Fibroblast of skin of scalp (primary cell): ENCODE results near the gene AUTS2.
A peak's percentile ranks its signal among the peaks of the same experiment; 100 is the strongest.

Experiments
- DNase-seq: peaks from one replicate; pipeline ENCODE4 v3.0.0-alpha.2; 2013

The AUTS2 gene

DNA sequence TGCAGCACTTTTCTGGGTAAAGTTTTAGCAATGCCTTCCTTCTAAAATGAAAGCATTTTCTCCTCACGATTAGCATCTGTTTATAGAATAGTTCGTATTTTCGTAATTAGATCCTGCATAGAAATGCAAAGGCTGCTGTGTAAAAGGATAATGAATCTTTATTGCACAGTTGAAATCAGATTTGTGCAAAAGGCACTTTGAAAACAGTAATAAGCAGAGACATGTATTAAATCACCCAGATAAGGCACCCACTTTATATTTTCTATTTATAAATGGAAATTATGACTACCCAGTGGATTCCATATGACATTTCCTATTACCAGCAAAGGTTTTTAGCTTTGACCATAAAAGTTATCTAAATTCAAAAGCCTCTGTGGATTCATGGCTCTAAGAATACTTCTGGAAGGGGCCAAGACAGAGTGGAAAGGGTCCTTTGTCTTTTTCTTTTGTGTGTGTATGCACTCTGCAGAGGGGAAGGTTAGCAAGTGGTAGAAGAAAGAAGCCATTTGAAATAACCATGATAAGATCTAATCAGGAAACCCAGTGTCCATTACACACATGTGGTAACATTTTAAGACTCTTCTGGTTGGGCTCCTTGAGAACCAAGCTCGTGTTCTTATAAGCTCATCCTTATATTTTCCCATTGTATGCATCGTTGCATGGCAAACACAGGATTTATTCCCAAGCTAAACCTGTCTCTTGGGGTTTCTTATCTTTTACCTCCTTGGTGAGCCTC, 612.1 kb downstream of the AUTS2 start:
- no peak for DNase-seq

DNA sequence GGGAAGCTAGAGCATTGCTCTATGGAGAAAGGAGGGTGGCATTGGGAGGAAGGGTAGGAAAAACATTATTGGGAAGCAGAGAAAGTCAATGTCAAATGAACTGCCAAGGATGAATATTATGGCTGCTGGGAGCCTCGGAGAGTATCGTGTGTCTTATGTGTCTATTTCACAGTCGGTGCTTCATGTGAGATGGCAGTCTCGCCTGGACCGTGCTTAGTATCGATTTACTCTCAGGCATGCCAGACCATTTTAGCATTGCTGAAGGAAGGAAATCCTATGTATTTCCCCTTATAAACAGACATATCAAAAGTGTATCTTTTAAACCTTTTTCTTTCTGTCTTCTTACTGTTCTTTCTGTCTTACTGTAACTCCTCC, 612.6 kb downstream of the AUTS2 start:
- DNase-seq = no peak

DNA sequence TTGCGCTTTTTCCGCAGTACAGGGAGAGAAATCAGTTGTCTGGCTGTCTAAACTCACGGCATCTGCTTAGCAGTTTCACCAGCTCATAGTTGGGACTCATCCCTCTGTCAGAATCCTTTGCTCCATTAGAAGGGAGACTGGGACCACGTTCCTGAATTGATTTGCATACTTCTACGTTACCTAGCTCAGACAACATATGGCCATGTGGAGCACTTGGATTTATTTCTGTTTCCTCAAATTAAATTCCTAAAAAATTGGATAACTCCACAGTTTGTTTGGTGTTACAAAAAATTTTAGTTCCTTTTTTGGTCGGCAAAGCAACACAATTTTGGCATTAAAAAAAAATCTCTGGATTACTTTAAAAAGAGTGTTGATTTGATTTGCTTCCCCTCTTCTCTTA, 614.0 kb downstream of the AUTS2 start:
- DNase-seq = no peak

DNA sequence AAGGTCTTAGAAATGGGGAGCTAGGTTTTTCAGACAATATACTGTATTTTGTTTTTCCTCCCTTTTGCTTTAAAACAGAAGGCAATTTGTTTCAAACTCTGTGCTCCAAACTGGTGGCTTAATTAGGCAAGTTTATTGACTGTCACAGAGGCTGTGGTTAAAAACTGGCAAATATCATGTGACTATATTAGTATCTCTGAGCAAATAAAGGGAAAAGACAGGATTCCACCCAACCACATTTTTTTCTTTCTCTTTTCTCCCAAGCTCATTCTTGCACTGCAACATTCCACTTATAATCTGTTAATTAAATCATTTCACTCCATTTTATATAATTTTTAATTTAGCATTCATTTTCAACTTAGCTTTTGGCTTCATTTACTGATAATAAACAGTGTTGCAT, 615.8 kb downstream of the AUTS2 start:
- DNase-seq = no peak

DNA sequence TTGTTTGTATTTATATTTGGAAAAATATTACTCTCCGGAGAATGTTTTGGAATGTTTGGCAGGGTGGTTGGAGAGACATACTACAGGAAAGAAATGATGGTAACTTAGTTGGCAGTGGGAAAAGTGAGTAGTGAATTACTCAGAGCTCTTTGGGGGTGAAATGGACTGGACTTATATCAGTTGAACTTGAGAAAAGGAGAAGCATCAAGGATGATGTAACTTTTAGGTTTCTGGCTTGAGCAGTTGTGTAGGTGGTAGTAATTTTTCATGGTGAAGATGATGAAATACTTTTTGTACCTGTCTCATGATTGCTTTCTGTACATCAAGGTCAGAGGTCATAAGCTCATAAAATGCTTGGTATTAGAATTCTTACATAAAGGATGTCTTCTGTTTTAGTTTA, 617.2 kb downstream of the AUTS2 start:
- DNase-seq = peak; percentile 63

DNA sequence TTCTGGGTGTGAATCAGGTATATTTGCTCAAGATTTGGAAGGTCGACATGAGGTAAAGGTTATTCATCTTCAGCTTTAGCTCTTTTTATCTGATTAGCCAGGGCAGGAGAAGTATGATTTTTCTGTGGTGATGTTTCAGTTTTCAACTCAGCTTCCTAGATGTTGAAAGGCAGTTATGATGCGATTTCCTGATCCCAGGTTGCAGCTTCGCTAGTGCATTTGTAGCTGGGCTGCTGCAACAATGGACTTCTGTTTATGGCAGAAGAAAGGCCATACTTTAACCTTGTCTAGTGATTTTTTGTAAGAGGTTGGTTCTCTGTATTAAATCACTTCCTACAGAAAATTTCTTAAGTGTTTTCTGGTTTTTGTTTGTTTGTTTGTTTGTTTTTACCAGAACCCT, 619.3 kb downstream of the AUTS2 start:
- no peak for DNase-seq

DNA sequence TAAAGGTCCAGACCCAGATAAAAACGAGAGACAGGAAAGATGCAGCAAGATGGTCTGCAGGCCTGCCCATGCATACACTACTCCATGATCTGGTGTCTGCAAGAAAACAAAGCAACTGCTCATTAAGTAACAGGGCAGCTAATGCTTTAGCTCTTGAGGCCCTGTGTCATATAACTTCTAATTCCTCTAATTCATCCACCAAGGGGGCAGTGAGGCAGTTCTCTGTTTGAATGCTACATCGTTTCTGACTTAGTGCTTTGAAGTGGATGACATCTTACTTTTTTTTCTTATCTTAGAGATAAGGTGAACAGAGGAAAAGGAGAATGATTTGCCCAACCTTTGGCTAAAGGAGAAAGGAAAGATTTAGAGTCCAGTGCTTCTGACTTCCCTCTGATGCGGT, 619.7 kb downstream of the AUTS2 start:
- DNase-seq = no peak

DNA sequence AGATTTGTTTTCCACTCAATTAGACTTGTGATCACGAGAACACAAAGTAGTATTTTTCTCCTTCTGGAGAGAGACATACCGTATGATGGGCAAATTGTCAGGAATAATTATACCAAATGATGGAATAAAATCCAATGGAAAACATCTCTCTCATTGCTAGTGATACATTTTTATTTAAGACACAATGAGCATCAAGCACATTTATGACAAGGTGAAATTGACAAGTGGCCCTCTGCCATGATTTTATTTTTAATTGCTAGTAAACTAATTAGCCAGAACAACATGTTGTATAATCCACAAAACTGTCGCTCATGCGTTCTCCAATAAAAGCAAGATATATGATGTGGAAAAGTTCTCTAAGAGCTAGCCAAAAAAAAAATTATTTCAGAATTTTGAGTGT, 620.8 kb downstream of the AUTS2 start:
- no peak for DNase-seq

DNA sequence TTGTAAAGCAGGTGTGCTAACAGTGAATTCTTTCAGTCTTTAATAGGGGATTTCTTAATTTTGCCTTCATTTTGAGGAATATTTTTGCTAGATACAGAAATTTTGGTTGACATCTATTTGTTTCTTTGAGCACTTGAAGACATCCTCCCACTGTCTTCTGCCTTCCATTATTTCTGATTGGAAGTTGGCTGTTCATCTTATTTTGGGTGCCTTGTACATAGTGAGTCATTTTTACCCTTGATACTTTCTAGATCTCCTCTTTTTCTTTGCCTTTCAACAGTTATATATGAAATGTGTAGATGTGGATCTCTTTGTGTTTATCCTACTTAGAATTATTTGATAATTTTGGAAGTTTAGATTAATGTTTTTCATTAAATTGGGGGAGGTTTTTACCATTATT, 631.0 kb downstream of the AUTS2 start:
- DNase-seq = no peak

DNA sequence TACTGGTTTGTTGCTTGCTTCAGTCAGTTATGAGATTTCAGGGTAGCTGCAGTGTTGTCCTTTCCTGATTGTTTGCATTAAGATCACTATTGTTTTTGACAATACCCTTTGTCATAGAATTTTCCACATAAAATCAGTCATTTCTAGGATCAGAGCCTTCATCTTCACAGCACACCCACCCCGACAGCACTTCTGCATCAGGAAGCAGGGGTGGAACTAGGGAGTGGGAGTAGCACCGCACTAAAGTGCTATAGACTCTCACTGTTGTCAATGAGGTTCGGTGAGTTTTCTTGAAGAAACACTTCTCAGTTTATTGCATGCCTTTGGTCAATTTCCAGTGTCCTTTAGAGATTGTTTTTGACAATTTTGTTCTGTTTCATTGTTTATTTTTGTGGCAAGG, 632.5 kb downstream of the AUTS2 start:
- no peak for DNase-seq

DNA sequence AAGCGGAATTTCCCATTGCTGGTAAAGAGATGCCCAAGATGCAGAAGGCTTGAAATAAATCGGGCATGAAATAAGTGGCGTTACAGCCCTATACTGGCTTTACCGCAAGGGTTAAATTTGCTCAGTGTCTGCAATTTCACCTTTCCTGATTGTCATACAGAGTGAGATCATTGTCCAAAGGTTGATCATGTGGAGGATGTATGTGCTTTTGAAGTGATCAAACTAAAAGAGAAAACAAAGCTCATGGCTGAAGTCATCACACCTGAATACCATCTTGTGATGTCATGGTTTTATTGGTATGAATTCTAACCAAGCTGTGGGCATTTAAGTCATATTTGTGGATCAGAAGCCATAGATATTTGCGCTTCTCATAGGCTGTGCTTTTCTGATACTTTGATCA, 635.5 kb downstream of the AUTS2 start:
- no peak for DNase-seq

DNA sequence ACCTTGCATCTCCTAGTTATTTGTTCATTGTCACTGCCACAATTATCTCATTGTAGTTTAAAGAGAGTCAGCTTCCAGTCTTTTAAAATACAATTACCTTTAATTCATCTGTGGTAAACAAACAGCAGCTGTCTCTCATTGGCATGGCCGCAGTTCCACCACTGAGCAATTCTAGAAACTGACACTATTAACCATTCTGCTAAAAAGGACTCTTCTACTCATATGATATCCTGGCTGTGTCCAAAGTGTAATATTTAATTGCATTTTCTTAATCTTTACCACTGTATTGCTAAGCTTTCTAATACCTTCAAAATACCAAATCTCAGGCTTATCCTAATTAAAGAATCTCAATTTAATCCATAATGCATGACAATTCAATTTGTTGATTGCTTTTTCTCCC, 639.0 kb downstream of the AUTS2 start:
- no peak for DNase-seq

DNA sequence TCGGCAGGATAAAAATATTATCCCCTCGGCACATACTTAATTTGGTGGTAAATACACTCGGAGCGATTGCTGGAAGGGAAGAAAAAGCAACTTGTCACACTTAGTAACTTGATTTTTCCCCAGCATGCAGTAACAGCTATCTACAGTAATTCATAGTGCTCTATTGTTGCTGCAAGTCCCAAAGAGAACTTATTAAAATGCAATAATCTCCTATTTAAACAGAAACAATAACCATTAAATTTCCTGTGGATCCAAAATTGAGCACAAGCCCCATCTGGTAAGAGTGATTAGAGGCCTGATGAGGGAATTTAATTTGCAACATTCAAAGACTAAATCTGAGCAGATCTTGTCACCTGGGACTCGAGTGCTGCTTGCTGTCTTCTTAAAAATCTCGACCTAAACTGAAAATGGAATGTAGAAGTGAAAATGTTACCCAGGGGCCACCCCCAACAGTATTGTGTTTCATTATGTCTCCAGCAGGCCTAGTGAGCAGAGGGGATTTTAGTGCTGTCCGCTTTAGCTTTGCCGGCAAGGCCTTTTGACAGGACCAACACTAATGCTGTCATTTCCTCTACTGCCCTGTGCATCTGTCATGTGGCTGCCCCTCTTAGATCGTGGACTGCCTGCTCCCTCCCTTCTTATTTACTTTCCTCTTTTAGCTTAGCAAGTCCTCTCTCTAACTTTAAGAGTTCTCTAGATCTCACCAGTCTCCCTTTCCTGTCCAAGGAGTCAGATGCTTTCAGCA, 639.7 kb downstream of the AUTS2 start:
- DNase-seq = no peak

DNA sequence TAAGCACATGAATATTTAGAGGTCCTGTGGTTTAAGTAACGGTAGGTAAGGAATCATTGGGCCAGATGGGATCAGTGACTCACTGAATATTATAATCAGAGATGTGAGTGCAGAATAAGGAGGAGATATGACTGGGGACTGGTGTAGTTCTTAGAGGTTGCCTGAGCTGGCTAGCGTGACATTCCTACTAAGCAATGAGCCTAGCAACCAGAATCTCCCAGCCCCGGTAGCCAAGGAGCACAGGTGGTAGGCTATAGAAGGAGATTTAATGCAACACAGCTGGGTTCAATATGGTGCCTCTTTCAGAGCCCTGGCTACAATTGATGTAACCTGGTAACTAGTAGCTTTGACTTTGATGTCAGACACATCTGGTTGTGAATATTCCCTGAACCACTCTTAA, 641.6 kb downstream of the AUTS2 start:
- no peak for DNase-seq

DNA sequence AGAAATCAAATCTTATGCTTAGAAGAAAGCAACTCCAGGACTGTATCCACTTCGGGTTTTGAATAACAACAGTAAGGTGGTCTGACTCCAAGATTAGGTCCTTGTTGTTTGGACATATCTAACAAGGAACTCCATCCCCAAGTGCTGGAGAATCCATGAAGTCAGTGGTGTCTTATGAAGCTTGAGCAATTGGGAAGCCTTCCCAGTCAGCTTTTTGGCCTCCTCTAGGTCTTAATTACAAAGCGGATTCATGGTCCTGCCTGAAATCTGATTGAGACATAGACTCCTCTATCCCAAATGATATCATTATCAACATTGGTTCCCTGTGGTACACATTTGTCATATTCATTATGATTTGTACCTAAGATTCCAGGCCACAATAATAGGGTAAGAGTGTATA, 642.6 kb downstream of the AUTS2 start:
- DNase-seq = no peak

DNA sequence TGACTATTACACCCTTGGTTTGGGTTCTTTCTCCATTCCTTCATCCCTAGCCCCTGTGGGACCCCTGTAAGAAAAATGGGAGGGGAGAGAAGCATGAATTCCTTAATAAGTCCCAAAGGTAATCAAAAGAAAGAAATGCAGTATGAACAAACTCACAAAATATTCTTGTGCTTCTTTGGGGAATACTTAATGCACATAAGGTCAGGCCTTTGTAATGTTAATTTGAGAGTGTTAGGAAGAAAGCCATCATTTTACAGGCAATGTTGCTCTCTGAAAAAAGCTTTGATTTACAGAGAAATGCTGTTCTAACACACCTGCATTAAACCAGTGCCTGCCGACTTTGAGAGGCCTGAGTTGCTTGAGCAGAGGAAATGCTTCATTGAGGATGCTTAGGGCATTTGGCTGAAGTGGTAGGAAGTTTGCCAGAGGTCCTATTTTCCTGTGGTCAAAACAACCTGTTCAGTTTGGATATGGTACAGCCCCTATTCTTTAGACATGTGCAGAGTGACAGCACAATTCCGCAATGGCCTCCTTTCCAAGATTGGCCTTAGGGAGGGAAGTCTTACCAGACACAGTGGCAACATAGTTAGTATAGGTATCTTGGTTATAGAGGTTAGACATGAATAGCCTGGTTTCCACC, 643.4 kb downstream of the AUTS2 start:
- DNase-seq = no peak

DNA sequence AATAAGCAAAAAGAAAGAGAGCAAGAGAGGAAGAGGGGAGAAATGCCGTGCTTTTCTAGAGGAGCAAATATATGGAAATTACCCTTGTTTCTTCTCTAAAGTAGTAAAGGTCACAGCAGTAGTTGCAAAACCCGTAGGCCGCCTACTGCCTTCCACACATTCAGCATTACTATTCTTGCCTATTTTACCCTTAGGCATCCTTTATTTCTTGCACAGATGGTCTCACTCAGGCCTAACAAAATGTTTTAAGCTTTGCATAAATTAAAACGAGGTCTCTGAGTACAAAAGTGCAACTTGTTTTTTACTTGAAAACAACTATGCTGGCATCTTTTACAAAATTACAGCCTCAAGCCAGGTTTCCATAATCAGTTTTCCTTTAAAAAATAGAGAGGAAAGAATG, 644.6 kb downstream of the AUTS2 start:
- no peak for DNase-seq

DNA sequence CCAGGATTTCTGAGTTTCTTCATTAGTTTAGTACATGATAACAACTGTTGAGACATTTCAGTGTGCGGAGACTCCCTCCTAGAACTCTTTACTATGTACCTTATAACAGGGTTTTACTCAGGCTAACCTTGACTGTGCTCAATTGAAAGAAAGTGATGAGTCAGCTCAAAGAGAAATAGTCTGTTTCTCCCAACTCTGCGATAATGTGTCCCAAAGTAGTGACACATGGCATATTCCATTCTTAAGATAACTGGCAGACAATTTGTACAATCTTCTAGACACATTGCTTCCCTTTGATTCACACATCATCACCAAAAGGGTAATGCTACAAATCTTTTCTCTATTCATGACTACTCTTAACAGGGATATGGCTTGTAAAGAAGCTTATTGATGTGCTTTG, 645.2 kb downstream of the AUTS2 start:
- no peak for DNase-seq

DNA sequence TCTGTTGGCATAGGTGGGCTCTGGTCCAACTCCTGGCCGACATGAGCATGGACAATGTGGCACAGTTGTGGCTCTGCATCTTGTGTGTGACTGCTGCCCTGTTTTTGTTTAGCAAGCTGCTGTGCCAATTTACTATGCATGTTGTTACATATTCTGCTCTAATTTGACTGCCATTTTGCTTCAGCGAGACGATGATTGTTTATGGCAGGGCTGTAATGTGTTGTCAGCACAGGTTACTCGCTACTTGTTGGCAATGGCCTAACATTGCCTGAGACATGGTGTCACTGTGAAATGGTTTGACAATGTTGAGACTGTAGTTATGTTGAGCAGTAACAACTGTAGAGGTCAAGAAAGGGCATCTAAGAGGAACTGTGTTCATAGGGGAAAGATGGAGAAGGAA, 659.6 kb downstream of the AUTS2 start:
- DNase-seq = no peak

DNA sequence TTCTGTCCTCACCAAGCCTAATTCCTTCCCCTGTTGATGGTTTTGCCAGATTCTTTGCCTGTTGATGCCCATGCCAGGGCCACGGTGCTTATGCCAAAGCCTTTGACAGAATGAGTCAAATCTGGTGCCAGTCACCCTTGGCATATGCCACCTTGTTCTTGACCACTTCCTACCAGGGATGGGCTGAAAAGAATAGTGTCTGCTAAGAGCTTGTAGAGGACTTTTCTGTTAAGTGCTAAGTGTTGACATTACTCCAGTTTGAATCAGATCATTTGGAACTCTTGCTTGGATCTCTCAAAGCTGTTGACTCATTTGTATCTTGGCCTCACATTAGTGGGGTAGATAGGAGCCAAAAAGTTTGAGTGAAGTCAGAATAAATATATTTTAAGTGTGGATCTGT, 661.2 kb downstream of the AUTS2 start:
- DNase-seq = peak; percentile 8

DNA sequence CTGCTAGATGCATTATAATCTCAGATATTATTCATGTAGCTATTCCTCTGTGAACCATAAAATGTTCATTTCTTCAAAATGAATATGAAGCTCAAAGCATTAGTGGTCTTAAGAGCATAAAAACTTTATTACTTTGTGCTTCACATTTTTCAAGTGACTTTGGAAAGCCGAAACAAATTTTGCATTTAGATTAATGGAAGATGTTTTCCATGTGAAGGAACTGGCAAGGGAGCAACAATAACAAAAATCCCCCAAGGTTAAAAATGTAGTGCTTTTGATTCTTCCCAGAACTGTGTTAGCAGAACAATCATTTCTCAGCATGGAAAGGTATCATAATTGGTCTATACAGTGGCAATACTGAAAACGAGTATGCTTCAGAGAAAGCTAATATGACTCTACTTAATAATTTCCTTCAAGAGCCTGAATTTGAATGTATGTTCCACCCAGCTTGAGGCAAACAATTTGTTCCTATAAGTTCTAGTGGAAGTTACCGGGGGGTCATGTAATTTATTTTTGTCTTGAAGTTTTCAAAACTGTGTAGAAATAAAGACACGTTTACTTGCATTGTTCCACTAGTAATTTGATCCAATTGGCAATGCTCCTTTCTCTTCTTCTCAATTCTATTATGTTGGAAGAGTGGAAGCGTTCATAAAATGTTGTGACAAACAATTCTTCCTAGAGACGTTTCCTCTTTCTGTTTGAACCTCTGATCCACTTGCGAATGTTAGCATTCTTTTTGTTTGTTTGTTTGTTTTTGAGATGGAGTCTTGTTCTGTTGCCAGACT, 665.4 kb downstream of the AUTS2 start:
- no peak for DNase-seq

DNA sequence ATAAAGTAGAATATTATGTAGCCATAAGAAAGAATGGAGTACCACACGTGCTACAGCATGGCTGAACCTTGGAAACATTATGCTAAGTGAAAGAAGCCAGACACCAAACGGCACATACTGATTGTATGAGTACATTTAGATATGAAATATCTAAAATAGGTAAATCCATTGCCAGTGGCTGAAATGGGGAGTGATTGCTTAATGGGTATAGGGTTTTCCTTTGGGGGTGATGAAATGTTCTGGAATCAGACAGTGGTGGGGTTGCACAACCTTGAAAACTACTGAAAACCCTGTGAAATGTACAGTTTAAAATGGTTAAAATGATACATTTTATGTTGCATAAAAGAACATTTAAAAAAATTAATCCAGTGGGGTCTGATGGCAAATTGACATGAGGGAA, 667.9 kb downstream of the AUTS2 start:
- DNase-seq = no peak

DNA sequence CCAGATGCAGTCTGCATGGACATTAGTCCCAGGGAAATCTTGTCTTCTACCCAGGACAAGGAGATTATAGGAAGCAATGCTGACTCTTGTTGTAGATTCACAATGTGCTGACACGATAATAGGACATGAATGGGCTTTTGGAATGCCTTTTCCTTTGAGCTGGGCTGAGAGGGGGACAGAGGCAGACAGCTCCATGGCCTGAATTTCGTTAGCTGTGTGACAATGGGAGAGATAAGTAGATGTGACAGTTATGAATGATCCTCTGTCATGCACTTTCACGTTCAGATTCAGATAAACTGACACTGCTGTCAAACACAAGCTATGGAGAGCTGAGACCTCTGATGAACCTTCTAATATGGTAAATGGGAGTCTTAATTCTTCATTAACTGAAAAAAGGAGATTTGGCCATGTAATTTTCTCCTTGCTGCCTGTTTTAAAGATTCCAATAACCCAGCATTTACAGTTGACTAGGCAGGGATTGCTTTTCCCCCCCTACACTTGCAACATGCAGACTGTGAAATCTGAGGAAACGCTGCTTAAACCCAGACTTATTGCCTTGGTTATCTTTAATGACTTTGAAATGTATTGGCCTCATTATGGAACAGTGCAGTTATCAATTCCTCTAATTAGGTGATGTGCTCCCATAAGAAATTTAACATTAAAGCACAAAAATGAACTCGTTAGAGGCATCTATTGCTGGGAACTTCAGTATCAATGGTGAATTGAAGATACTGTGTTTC, 669.3 kb downstream of the AUTS2 start:
- DNase-seq = no peak
